IMR-90 (cell line): Measurements from ENCODE around the gene CHPT1. TPM values are rescaled to one million over a fixed set of nuclear protein-coding genes. Genes with fewer than 3 reads are reported as not detected.

Source experiments
- ATAC-seq: fragments of 200-7000 bp; cut with Tn5 transposase; 2 replicates; pipeline ENCODE4 v1.9.1; 2020; ENCODE audit warnings: low read depth, mild to moderate bottlenecking, moderate library complexity
- BruUV-seq: library from RNA; stranded (reverse); fragments of 400-500 nt; replicated peaks from 2 replicates; lab custom pipeline; 2021; lab: Mats Ljungman, UMichigan
- CTCF ChIA-PET: fragments of 300-600 bp; formaldehyde crosslinking; extraction: SDS; loops from one replicate; lab custom pipeline; 2021; ENCODE audit warnings: antibody characterized with exemption; lab: Yijun Ruan, JAX
- POLR2A ChIA-PET: fragments of 300-600 bp; sonication (Branson Sonifier 250); formaldehyde crosslinking; loops from one replicate; lab custom pipeline; 2022; ENCODE audit warnings: antibody characterized with exemption; ENCODE audit not compliant: unreplicated experiment; lab: Charles Lee
- DNase-seq: peaks from one replicate; pipeline ENCODE4 v3.0.0; 2013
- H2AFZ ChIP-seq: replicated peaks from 2 replicates; pipeline ENCODE3; 2013; ENCODE audit warnings: low read length, mild to moderate bottlenecking; ENCODE audit not compliant: poor library complexity
- H2AK5ac ChIP-seq: 2 replicates; pipeline ENCODE4 v1.6.1; 2013; ENCODE audit warnings: low read depth, low read length, inconsistent platforms
- H2AK9ac ChIP-seq: replicated peaks from 2 replicates; pipeline ENCODE3; 2013; ENCODE audit warnings: mild to moderate bottlenecking, low read depth, low read length, moderate library complexity; ENCODE audit not compliant: poor library complexity
- H2BK120ac ChIP-seq: 2 replicates; pipeline ENCODE4 v1.6.1; 2013; ENCODE audit warnings: low read depth, low read length, inconsistent platforms
- H2BK15ac ChIP-seq: 3 replicates; pipeline ENCODE4 v1.6.1; 2013; ENCODE audit warnings: low read depth, low read length, inconsistent platforms
- H2BK20ac ChIP-seq: 2 replicates; pipeline ENCODE4 v1.6.1; 2013; ENCODE audit warnings: low read depth, mild to moderate bottlenecking, inconsistent platforms, low read length, moderate library complexity
- H2BK5ac ChIP-seq: 2 replicates; pipeline ENCODE4 v1.6.1; 2013; ENCODE audit warnings: mild to moderate bottlenecking, low read depth, low read length, inconsistent platforms; ENCODE audit not compliant: poor library complexity, severe bottlenecking
- H3K14ac ChIP-seq: replicated peaks from 2 replicates; pipeline ENCODE4 v1.6.1; 2013; ENCODE audit warnings: low read depth, low read length, inconsistent platforms
- H3K18ac ChIP-seq: 2 replicates; pipeline ENCODE4 v1.6.1; 2013; ENCODE audit warnings: low read depth, low read length, control low read depth
- H3K23ac ChIP-seq: 2 replicates; pipeline ENCODE4 v1.6.1; 2013; ENCODE audit warnings: low read depth, low read length, inconsistent platforms
- H3K27ac ChIP-seq: 2 replicates; pipeline ENCODE4 v1.5.1; 2013; ENCODE audit warnings: mild to moderate bottlenecking, control low read depth, low read length; ENCODE audit not compliant: insufficient read depth
- H3K27me3 ChIP-seq: 2 replicates; pipeline ENCODE4 v1.6.1; 2013; ENCODE audit warnings: low read length; ENCODE audit not compliant: control insufficient read depth, insufficient read depth
- H3K36me3 ChIP-seq: 2 replicates; pipeline ENCODE4 v1.6.1; 2013; ENCODE audit warnings: low read length, mixed read lengths; ENCODE audit not compliant: control insufficient read depth, insufficient read depth
- H3K4ac ChIP-seq: 2 replicates; pipeline ENCODE4 v1.6.1; 2013; ENCODE audit warnings: low read depth, low read length, inconsistent platforms
- H3K4me1 ChIP-seq: 2 replicates; pipeline ENCODE4 v1.6.1; 2013; ENCODE audit warnings: low read length, mixed read lengths; ENCODE audit not compliant: control insufficient read depth, insufficient read depth
- H3K4me2 ChIP-seq: 2 replicates; pipeline ENCODE4 v1.6.1; 2013; ENCODE audit warnings: low read depth, mild to moderate bottlenecking, control low read depth, low read length, moderate library complexity
- H3K4me3 ChIP-seq: 2 replicates; pipeline ENCODE4 v1.5.1; 2013; ENCODE audit warnings: low read depth, mild to moderate bottlenecking, control low read depth, low read length, moderate library complexity; ENCODE audit not compliant: insufficient read depth
- H3K56ac ChIP-seq: 2 replicates; pipeline ENCODE4 v1.6.1; 2013; ENCODE audit warnings: low read length, inconsistent platforms; ENCODE audit not compliant: insufficient read depth; ENCODE audit errors: extremely low read depth
- H3K79me1 ChIP-seq, 2 experiments: 2 replicates each; pipeline ENCODE4 v1.6.1; 2013; ENCODE audit warnings: low read length in 2 of 2, inconsistent platforms in 1 of 2, low read depth in 1 of 2
- H3K9ac ChIP-seq: 2 replicates; pipeline ENCODE4 v1.6.1; 2013; ENCODE audit warnings: low read depth, low read length, control low read depth
- H3K9me1 ChIP-seq: 2 replicates; pipeline ENCODE4 v1.6.1; 2013; ENCODE audit warnings: low read length, inconsistent platforms; ENCODE audit not compliant: insufficient read depth
- H3K9me3 ChIP-seq: 2 replicates; pipeline ENCODE4 v1.6.1; 2013; ENCODE audit warnings: low read length; ENCODE audit not compliant: control insufficient read depth, insufficient read depth
- H4K20me1 ChIP-seq: 2 replicates; pipeline ENCODE4 v1.6.1; 2013; ENCODE audit warnings: low read length, inconsistent platforms; ENCODE audit not compliant: insufficient read depth
- H4K5ac ChIP-seq: 2 replicates; pipeline ENCODE4 v1.6.1; 2013; ENCODE audit warnings: mild to moderate bottlenecking, low read depth, low read length, control low read depth
- H4K8ac ChIP-seq, 2 experiments: 2 replicates each; pipeline ENCODE4 v1.6.1; 2013; ENCODE audit warnings: low read depth in 2 of 2, low read length in 2 of 2, control low read depth in 1 of 2, inconsistent platforms in 1 of 2
- H4K91ac ChIP-seq: 2 replicates; pipeline ENCODE4 v1.6.1; 2013; ENCODE audit warnings: low read depth, low read length, inconsistent platforms; ENCODE audit not compliant: insufficient read depth
- BHLHE40 ChIP-seq: fragments of 150-350 bp; IDR thresholded peaks from 2 replicates; pipeline ENCODE4 v1.6.1; 2016; ENCODE audit warnings: mild to moderate bottlenecking, low read depth, low read length
- CEBPB ChIP-seq: IDR thresholded peaks from 2 replicates; pipeline ENCODE4 v1.6.1; 2012; ENCODE audit warnings: low read depth, low read length, improper control_type of control experiment
- MAZ ChIP-seq: IDR thresholded peaks from 2 replicates; pipeline ENCODE4 v1.6.1; 2012; ENCODE audit warnings: low read depth, mild to moderate bottlenecking, low read length, improper control_type of control experiment, moderate library complexity, borderline replicate concordance
- NFE2L2 ChIP-seq: fragments of 150-350 bp; IDR thresholded peaks from 2 replicates; pipeline ENCODE4 v1.6.1; 2016; ENCODE audit warnings: low read depth, mild to moderate bottlenecking, low read length
- RFX5 ChIP-seq: IDR thresholded peaks from 2 replicates; pipeline ENCODE4 v1.8.0; 2012; ENCODE audit warnings: low read depth, mild to moderate bottlenecking, low read length, moderate library complexity
- SMC3 ChIP-seq: fragments of 150-350 bp; IDR thresholded peaks from 2 replicates; pipeline ENCODE4 v1.6.1; 2016; ENCODE audit warnings: low read depth, mild to moderate bottlenecking, antibody characterized with exemption, low read length, moderate library complexity
- WGBS, 2 experiments: methylation state at CpG; one replicate each; pipeline versions ENCODE4 v1.1.5 to v1.1.7; 2013; ENCODE audit warnings: missing lambda C conversion rate in 2 of 2; ENCODE audit not compliant: insufficient read length in 1 of 2; ENCODE audit errors: extremely low coverage in 2 of 2; 5-methylcytosine and 5-hydroxymethylcytosine counted together
- dilution Hi-C: fragments of 300-500 bp; cut with HindIII; formaldehyde crosslinking; loops from one replicate; pipeline ENCODE4 v1.14.3; 2018; ENCODE audit warnings: low sequenced_read_pairs; ENCODE audit not compliant: unreplicated experiment
- in situ Hi-C: fragments of 300-500 bp; cut with MboI; formaldehyde crosslinking; loops from 3 replicates; pipeline ENCODE4 v1.14.3; 2019; ENCODE audit warnings: low sequenced_read_pairs, inconsistent platforms, mixed read lengths
- intact Hi-C: fragments of 100-400 bp; cut with micrococcal nuclease; formaldehyde crosslinking; loops from 2 replicates; pipeline ENCODE4 v1.10.0; 2022
- polyA plus RNA-seq, 3 experiments: library from polyadenylated mRNA; depleted of rRNA; stranded (reverse); fragments of >200 nt; gene quantifications; 2 replicates each; pipeline ENCODE4 v1.2.3, GENCODE V29; 2012; ENCODE audit warnings: low replicate concordance in 1 of 3
- total RNA-seq: library from RNA; depleted of rRNA; stranded (reverse); fragments of >200 nt; gene quantifications from 2 replicates; pipeline ENCODE4 v1.2.3, GENCODE V29; 2012

Gene CHPT1
- total and polyA plus RNA-seq, 2 of the 4 experiments (the other 2 are of a cell fraction): 8.1 to 11.7 TPM

- POLR2A ChIA-PET: no interaction called here
- Histone ChIP-seq H2BK5ac (no peak overlapping the region), H4K5ac (no peak overlapping the region), H3K9ac (no peak overlapping the region), H3K14ac (no peak overlapping the region), H2BK15ac (no peak overlapping the region), H3K18ac (no peak overlapping the region), H4K91ac (no peak overlapping the region), H4K20me1 (no peaks in the 10 kb centered on the region), H3K56ac (no peak overlapping the region), H3K23ac (no peak overlapping the region), H3K79me1 (peaks cover 9 to 16% of the 10 kb centered on the region in 2 experiments; a peak in 2 of 4 replicates), H2BK20ac (no peak overlapping the region), H2AK9ac (no peak overlapping the region), H2AFZ (no peak overlapping the region), H3K4me1 (peaks cover 6% of the 10 kb centered on the region), H3K4me2 (no peak overlapping the region), H4K8ac (no peak overlapping the region), H3K9me1 (no peaks in the 10 kb centered on the region), H3K36me3 (no peaks in the 10 kb centered on the region), H2BK120ac (no peak overlapping the region), H3K4ac (no peak overlapping the region), H3K4me3 (no peak overlapping the region), H3K9me3 (no peaks in the 10 kb centered on the region), H2AK5ac (no peak overlapping the region), H3K27ac (no peak overlapping the region), H3K27me3 (no peaks in the 10 kb centered on the region)
- BruUV-seq: no TSS peak
- CTCF ChIA-PET: no interaction called here
- ATAC-seq (no peak), DNase-seq (no peak)
- WGBS, 2 experiments: no CpG with 5 or more reads among the region's 2 CpGs
- in situ Hi-C loops: no loop called here
- dilution Hi-C loops: no loop called here
- TF ChIP-seq MAZ (no peak), CEBPB (no peak), RFX5 (no peak), BHLHE40 (no peak), SMC3 (no peak), NFE2L2 (no peak)
- intact Hi-C loops: no loop called here
Measured at GRCh38 chr12:101700299-101700820, 2.9 kb downstream of the CHPT1 start.
